WTC11 (cell line): Measurements from ENCODE around the gene ADGRD2.

Experiments used
- CTCF ChIP-seq: fragments of 200-600 bp; IDR thresholded peaks from 2 replicates; pipeline ENCODE4 v1.8.0; 2022; ENCODE audit warnings: antibody characterized with exemption
- E2F5 ChIP-seq: sonication (generic); formaldehyde crosslinking; IDR thresholded peaks from 2 replicates; pipeline ENCODE4 v1.8.1; 2022; ENCODE audit warnings: mild to moderate bottlenecking, moderate library complexity, missing genetic modification reagents
- ESRRA ChIP-seq: sonication (generic); formaldehyde crosslinking; IDR thresholded peaks from 2 replicates; pipeline ENCODE4 v1.8.1; 2022; ENCODE audit warnings: mild to moderate bottlenecking, missing genetic modification reagents, borderline replicate concordance
- IRF1 ChIP-seq: sonication (generic); formaldehyde crosslinking; IDR thresholded peaks from 2 replicates; pipeline ENCODE4 v1.8.0; 2023; ENCODE audit warnings: missing genetic modification reagents
- NR1H2 ChIP-seq: sonication (generic); formaldehyde crosslinking; IDR thresholded peaks from 2 replicates; pipeline ENCODE4 v1.9.0; 2021; ENCODE audit warnings: mild to moderate bottlenecking, moderate library complexity, missing genetic modification reagents
- STAT6 ChIP-seq: sonication (generic); formaldehyde crosslinking; conservative IDR thresholded peaks from 2 replicates; pipeline ENCODE4 v1.8.1; 2023; ENCODE audit warnings: mild to moderate bottlenecking, low read depth, missing genetic modification reagents, moderate library complexity
- TP53 ChIP-seq: sonication (generic); formaldehyde crosslinking; IDR thresholded peaks from 2 replicates; pipeline ENCODE4 v1.8.1; 2023; ENCODE audit warnings: mild to moderate bottlenecking, missing genetic modification reagents
- USF2 ChIP-seq: sonication (generic); formaldehyde crosslinking; IDR thresholded peaks from 2 replicates; pipeline ENCODE4 v1.8.1; 2023; ENCODE audit warnings: mild to moderate bottlenecking, missing genetic modification reagents, moderate library complexity

- no peak for TF ChIP-seq NR1H2 (CRISPR knock-in tag)
- TF ChIP-seq CTCF = no peak
- TF ChIP-seq E2F5 (CRISPR knock-in tag) = no peak
- no peak for TF ChIP-seq STAT6
- no peak for TF ChIP-seq TP53 (CRISPR knock-in tag)
- no peak for TF ChIP-seq ESRRA (CRISPR knock-in tag)
- TF ChIP-seq IRF1 (CRISPR knock-in tag) = no peak
- no peak for TF ChIP-seq USF2 (CRISPR knock-in tag)
These were observed 48.4 kb downstream of the ADGRD2 start for GRCh38 chr9:124498499-124499146.
